Measurements from ENCODE around the gene TEX53.

GRCh38 chr9:114682846-114683245, 25.2 kb upstream of the TEX53 start:
- TF ChIP-seq CTCF (conservative IDR thresholded peaks at IDR 0.05 in 1 of 2, IDR thresholded peaks at IDR 0.05 in 1 of 2; ENCODE audit: low read depth in 1 of 2, low read length in 2 of 2) (no peak), EZH2 (IDR thresholded peaks at IDR 0.05; ENCODE audit: low read length, missing control alignments) (no peak)

All from fibroblast of lung (primary cell).